ENCODE data around the gene CSRNP3.

DNA sequence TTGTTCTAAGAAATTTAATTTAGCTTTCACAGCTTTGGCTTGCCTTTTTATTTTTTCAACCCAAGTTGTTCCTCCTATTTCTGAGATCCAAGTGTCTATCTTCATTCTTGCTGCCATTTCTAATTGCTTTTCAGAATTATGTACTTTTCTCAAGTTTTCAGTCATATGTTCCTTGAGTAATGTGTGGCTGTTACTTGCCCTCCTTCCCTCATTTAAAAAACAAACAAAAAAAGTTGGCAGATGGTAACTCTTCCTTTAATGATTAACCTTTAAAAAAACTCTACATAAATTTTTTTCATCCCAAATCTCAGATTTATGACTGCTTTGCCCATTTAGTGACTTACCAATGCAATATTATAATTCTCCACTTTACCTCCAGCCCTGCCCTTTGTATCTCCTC, 193.2 kb downstream of the CSRNP3 start:
- no peak for TF ChIP-seq CTCF (IDR thresholded peaks at IDR 0.05; ENCODE audit: low read depth, low read length, missing input control)
- TF ChIP-seq ATF3 (IDR thresholded peaks at IDR 0.05), result no peak
- no peak for TF ChIP-seq TAF1 (conservative IDR thresholded peaks at IDR 0.05)
- TF ChIP-seq YY1 (IDR thresholded peaks at IDR 0.05), result no peak
- TF ChIP-seq, protein P1, sequence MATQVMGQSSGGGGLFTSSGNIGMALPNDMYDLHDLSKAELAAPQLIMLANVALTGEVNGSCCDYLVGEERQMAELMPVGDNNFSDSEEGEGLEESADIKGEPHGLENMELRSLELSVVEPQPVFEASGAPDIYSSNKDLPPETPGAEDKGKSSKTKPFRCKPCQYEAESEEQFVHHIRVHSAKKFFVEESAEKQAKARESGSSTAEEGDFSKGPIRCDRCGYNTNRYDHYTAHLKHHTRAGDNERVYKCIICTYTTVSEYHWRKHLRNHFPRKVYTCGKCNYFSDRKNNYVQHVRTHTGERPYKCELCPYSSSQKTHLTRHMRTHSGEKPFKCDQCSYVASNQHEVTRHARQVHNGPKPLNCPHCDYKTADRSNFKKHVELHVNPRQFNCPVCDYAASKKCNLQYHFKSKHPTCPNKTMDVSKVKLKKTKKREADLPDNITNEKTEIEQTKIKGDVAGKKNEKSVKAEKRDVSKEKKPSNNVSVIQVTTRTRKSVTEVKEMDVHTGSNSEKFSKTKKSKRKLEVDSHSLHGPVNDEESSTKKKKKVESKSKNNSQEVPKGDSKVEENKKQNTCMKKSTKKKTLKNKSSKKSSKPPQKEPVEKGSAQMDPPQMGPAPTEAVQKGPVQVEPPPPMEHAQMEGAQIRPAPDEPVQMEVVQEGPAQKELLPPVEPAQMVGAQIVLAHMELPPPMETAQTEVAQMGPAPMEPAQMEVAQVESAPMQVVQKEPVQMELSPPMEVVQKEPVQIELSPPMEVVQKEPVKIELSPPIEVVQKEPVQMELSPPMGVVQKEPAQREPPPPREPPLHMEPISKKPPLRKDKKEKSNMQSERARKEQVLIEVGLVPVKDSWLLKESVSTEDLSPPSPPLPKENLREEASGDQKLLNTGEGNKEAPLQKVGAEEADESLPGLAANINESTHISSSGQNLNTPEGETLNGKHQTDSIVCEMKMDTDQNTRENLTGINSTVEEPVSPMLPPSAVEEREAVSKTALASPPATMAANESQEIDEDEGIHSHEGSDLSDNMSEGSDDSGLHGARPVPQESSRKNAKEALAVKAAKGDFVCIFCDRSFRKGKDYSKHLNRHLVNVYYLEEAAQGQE (IDR thresholded peaks at IDR 0.05), result no peak
- no peak for TF ChIP-seq FOXA2 (IDR thresholded peaks at IDR 0.05)
- TF ChIP-seq JUND (IDR thresholded peaks at IDR 0.05), result no peak
- no peak for TF ChIP-seq SP1 (IDR thresholded peaks at IDR 0.05)
- TF ChIP-seq, protein P2, sequence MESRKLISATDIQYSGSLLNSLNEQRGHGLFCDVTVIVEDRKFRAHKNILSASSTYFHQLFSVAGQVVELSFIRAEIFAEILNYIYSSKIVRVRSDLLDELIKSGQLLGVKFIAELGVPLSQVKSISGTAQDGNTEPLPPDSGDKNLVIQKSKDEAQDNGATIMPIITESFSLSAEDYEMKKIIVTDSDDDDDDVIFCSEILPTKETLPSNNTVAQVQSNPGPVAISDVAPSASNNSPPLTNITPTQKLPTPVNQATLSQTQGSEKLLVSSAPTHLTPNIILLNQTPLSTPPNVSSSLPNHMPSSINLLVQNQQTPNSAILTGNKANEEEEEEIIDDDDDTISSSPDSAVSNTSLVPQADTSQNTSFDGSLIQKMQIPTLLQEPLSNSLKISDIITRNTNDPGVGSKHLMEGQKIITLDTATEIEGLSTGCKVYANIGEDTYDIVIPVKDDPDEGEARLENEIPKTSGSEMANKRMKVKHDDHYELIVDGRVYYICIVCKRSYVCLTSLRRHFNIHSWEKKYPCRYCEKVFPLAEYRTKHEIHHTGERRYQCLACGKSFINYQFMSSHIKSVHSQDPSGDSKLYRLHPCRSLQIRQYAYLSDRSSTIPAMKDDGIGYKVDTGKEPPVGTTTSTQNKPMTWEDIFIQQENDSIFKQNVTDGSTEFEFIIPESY (IDR thresholded peaks at IDR 0.05), result no peak
- TF ChIP-seq GABPA (IDR thresholded peaks at IDR 0.05 in 1 of 2, conservative IDR thresholded peaks at IDR 0.05 in 1 of 2), result no peak

Measured in liver (tissue), 3 donors.